GM12874 (cell line): Measurements from ENCODE around the gene TGM2.

Source experiments
- CTCF ChIP-seq: IDR thresholded peaks from 2 replicates; pipeline ENCODE4 v1.5.1; 2011; ENCODE audit warnings: low read depth, mild to moderate bottlenecking, control low read depth, low read length, moderate library complexity; ENCODE audit not compliant: insufficient read depth

Gene TGM2

GRCh38 chr20:38083338-38084048, 81.6 kb downstream of the TGM2 start:
- TF ChIP-seq CTCF: no peak

- TF ChIP-seq CTCF: no peak
Measured at GRCh38 chr20:38082894-38083293, 82.2 kb downstream of the TGM2 start.

- TF ChIP-seq CTCF: no peak
Measured at GRCh38 chr20:38081575-38081974, 83.5 kb downstream of the TGM2 start.

GRCh38 chr20:38079353-38079752, 85.7 kb downstream of the TGM2 start:
- TF ChIP-seq CTCF: no peak

- TF ChIP-seq CTCF: no peak
Measured at GRCh38 chr20:38078084-38078483, 87.0 kb downstream of the TGM2 start.
